Prostate gland (tissue), 2 donors: Measurements from ENCODE around the gene RMI2. TPM values are rescaled to one million over a fixed set of nuclear protein-coding genes. Genes with fewer than 3 reads are reported as not detected.

Source experiments
- DNase-seq: peaks from one replicate; pipeline ENCODE4 v3.0.0-alpha.2; 2019; ENCODE audit warnings: low spot score
- H3K27ac ChIP-seq, 2 donors: fragments of 200-600 bp; sonication (generic); 2 replicates each; pipeline ENCODE4 v1.5.1; 2017 to 2019
- H3K27me3 ChIP-seq: fragments of 200-600 bp; sonication (generic); replicated peaks from 2 replicates; pipeline ENCODE4 v1.5.1; 2019; ENCODE audit not compliant: insufficient read depth
- H3K36me3 ChIP-seq, 2 donors: fragments of 200-600 bp; sonication (generic); 1 replicate in 1 of 2; 2 replicates in 1 of 2; pipeline versions ENCODE4 v1.5.1 to v1.8.1; 2017 to 2019
- H3K4me1 ChIP-seq: fragments of 200-600 bp; sonication (generic); replicated peaks from 2 replicates; pipeline ENCODE4 v1.5.1; 2019
- H3K4me3 ChIP-seq, 2 donors: fragments of 200-600 bp; sonication (generic); 2 replicates each; pipeline ENCODE4 v1.5.1; 2017 to 2019
- H3K9me3 ChIP-seq: fragments of 200-600 bp; sonication (generic); 2 replicates; pipeline ENCODE4 v1.5.1; 2017
- POLR2A ChIP-seq: fragments of 450-650 bp; IDR thresholded peaks from one replicate; pipeline ENCODE4 v1.6.1; 2016; ENCODE audit warnings: antibody characterized with exemption, mild to moderate bottlenecking
- POLR2AphosphoS5 ChIP-seq: sonication (generic); formaldehyde crosslinking; IDR thresholded peaks from one replicate; pipeline ENCODE4 v1.6.1; 2017; ENCODE audit warnings: antibody characterized with exemption
- WGBS: methylation state at CpG from one replicate; pipeline ENCODE4 v1.1.5; 2018; 5-methylcytosine and 5-hydroxymethylcytosine counted together
- intact Hi-C: fragments of 100-400 bp; cut with DNase I; formaldehyde crosslinking; loops from one replicate; pipeline ENCODE4 v1.14.2; 2022
- total RNA-seq, 2 donors: library from RNA; depleted of rRNA; stranded (reverse); fragments of >200 nt; gene quantifications; one replicate each; pipeline ENCODE4 v1.1.0, GENCODE V29; 2016
- TF ChIP-seq, protein P1 (sequence below), 4 experiments: fragments of 200-600 bp in 2 of 4; fragments of 450-650 bp in 2 of 4; sonication (generic) in 2 of 4; IDR thresholded peaks; 1 replicate in 3 of 4; 2 replicates in 1 of 4; pipeline ENCODE4 v1.5.1; 2016 to 2019; ENCODE audit warnings: antibody characterized with exemption in 4 of 4, mild to moderate bottlenecking in 2 of 4, moderate library complexity in 2 of 4

The RMI2 gene
- total RNA-seq, 2 donors from 2014 or later: 6.0 to 16.3 TPM

DNA sequence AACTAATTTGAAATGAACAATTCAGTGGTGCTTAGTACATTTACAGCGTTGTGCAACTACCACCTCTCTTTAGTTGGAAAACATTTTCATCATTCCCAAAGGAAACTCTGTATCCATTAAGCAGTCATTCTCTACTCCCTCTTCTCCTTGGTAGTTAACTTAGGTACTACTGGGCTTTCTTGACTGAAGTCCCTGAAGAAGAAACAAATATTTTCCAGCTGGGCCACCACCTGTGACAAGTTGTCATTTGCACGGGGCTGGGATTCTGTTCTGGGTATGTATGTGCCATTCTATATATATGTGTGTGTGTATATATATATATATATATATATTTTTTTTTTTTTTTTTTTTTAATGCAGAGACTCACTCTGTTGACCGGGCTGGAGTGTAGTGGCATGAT, 15.4 kb upstream of the RMI2 start:
- WGBS: 79% methylated on average over 3 of the region's 3 CpGs
- H3K9me3 ChIP-seq: no peaks in the 10 kb centered on the region
- H3K36me3 ChIP-seq: no peaks in the 10 kb centered on the region
- no peaks in the 10 kb centered on the region for H3K4me1 ChIP-seq
- no peak overlapping the region for H3K27ac ChIP-seq
- intact Hi-C loops: no loop called here
- H3K4me3 ChIP-seq: no peak overlapping the region
- TF ChIP-seq POLR2A (no peak), POLR2AphosphoS5 (no peak)
- TF ChIP-seq, protein P1, sequence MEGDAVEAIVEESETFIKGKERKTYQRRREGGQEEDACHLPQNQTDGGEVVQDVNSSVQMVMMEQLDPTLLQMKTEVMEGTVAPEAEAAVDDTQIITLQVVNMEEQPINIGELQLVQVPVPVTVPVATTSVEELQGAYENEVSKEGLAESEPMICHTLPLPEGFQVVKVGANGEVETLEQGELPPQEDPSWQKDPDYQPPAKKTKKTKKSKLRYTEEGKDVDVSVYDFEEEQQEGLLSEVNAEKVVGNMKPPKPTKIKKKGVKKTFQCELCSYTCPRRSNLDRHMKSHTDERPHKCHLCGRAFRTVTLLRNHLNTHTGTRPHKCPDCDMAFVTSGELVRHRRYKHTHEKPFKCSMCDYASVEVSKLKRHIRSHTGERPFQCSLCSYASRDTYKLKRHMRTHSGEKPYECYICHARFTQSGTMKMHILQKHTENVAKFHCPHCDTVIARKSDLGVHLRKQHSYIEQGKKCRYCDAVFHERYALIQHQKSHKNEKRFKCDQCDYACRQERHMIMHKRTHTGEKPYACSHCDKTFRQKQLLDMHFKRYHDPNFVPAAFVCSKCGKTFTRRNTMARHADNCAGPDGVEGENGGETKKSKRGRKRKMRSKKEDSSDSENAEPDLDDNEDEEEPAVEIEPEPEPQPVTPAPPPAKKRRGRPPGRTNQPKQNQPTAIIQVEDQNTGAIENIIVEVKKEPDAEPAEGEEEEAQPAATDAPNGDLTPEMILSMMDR (IDR thresholded peaks at IDR 0.05): no peak
- DNase-seq: no peak
- no peaks in the 10 kb centered on the region for H3K27me3 ChIP-seq

DNA sequence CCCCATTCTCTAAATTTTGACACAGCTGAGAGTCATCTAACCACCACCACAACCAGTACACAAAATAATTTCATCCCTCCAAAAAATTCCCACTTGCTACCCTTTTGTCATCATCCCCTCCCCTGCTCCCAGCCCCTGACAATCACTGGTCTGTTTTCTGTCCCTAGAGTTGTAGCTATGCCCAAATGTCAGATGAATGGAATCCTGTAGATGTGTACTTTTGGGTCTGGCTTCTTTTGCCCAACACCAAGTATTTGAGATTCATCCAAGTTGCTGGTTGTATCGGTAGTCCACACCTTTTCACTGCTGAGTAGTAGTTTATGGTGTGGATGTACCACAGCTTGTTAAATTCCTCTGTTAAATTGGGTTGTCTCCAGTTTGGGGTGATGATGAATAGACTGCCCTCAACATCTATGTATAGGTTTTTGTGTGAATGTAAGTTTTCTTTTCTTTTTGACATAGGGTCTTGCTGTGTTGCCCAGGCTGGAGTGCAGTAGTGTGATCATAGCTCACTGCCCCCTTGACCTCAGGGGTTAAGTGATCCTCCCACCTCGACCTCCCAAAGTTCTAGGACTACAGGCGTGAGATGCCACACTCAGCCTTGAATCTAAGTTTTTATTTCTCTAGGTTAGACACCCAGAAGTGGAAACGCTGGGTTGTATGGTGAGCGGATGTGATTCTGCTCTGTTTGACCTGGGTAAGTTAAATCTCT, 14.6 kb upstream of the RMI2 start:
- 88% methylated on average over 5 of the region's 5 CpGs for WGBS
- no peak overlapping the region for H3K27ac ChIP-seq
- H3K9me3 ChIP-seq: no peaks in the 10 kb centered on the region
- H3K4me1 ChIP-seq: no peaks in the 10 kb centered on the region
- intact Hi-C loops: no loop called here
- no peaks in the 10 kb centered on the region for H3K27me3 ChIP-seq
- H3K4me3 ChIP-seq: no peak overlapping the region
- DNase-seq: no peak
- no peaks in the 10 kb centered on the region for H3K36me3 ChIP-seq
- TF ChIP-seq POLR2AphosphoS5 (no peak), POLR2A (no peak)
- TF ChIP-seq, protein P1 (IDR thresholded peaks at IDR 0.05): no peak

DNA sequence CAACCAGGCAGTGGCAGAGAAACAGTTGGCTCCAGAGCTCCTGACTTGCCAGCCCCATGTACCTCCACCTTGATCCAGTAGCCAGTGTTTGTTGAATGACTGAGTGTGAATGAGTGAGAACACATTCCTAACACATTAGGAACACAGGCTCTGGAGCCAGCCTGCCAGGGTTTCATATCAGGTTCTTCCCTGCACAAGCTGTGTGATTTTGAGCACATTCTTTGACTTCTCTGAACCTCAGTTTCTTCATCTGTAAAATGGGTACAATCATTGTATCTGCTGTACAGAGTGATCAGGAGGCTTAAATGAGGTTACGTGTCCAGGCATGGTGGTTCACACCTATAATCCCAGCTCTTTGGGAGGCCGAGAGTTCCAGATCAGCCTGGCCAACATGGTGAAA, 13.3 kb upstream of the RMI2 start:
- no peak overlapping the region for H3K27ac ChIP-seq
- DNase-seq: no peak
- no peaks in the 10 kb centered on the region for H3K4me1 ChIP-seq
- TF ChIP-seq POLR2AphosphoS5 (no peak), POLR2A (no peak)
- no peak overlapping the region for H3K4me3 ChIP-seq
- H3K27me3 ChIP-seq: no peaks in the 10 kb centered on the region
- H3K9me3 ChIP-seq: no peaks in the 10 kb centered on the region
- 94% methylated on average over 2 of the region's 2 CpGs for WGBS
- intact Hi-C loops: no loop called here
- H3K36me3 ChIP-seq: no peaks in the 10 kb centered on the region

DNA sequence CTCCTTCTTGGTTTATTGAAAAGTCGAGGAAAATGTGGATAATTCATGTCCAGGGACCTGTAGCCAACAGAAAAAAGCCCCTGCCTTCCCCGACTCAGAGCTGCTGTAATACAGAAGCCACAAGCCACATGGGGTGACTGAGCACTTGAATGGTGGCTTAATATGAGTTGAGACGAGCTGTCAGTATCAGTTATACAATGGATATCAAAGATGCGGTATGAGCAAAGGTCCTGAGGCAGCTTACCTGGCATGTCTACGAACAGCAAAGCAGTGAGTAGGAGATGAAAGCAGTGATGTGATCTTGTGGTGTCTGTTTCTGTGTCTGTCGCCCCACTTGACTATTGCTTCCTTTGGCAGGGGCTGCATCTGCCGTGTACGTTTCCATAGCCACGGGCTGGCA, 12.2 kb upstream of the RMI2 start:
- WGBS: 89% methylated on average over 9 of the region's 9 CpGs
- Histone ChIP-seq H3K4me3 (no peak overlapping the region), H3K27me3 (no peaks in the 10 kb centered on the region), H3K36me3 (no peaks in the 10 kb centered on the region), H3K4me1 (no peaks in the 10 kb centered on the region), H3K9me3 (no peaks in the 10 kb centered on the region), H3K27ac (no peak overlapping the region)
- no peak for DNase-seq
- no peak for TF ChIP-seq POLR2AphosphoS5
- TF ChIP-seq, protein P1 (IDR thresholded peaks at IDR 0.05): no peak
- no peak for TF ChIP-seq POLR2A
- intact Hi-C loops: no loop called here

DNA sequence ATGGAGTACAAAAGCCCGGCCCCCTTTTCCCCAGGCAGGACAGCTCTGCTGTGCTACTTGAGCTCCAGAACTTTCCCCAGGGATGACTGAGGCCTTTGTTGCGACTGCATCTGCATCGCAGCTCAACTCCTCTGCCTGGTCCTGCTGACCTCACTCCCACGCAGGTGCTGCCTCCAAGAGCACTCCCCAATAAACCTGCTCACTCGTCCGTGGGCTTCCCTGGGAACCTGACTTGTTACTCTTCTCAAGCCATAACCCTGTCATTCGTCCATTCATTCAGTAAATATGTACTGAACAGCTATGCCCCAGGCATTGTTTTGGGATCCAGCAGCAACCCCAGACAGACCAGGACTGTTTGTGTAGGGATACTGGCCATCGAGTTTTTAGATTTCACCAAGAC, 11.6 kb upstream of the RMI2 start:
- Histone ChIP-seq H3K36me3 (no peaks in the 10 kb centered on the region), H3K4me1 (no peaks in the 10 kb centered on the region), H3K27me3 (no peaks in the 10 kb centered on the region), H3K27ac (no peak overlapping the region), H3K4me3 (no peak overlapping the region), H3K9me3 (no peaks in the 10 kb centered on the region)
- intact Hi-C loops: no loop called here
- DNase-seq: no peak
- 28% methylated on average over 8 of the region's 8 CpGs for WGBS
- TF ChIP-seq, protein P1 (IDR thresholded peaks at IDR 0.05): no peak
- TF ChIP-seq POLR2AphosphoS5: no peak
- no peak for TF ChIP-seq POLR2A
